T47D (cell line): ENCODE measurements around the gene LUC7L.
"Not testable (repeated sequence)": the region's sequence is repeated elsewhere in the genome, so short reads cannot be mapped to it uniquely, and the experiment has no call there.

Source experiments
- DNase-seq, 2 experiments: peaks; one replicate each; pipeline versions ENCODE4 v3.0.0 to v3.0.0-alpha.2; 2011 to 2012; ENCODE audit warnings: low read depth in 1 of 2, low spot score in 1 of 2
- JUND ChIP-seq: IDR thresholded peaks from 2 replicates; pipeline ENCODE4 v1.6.1; 2012; ENCODE audit warnings: low read depth
- in situ Hi-C: cut with HindIII; loops from 2 replicates; pipeline ENCODE4 v1.10.0; 2016; ENCODE audit warnings: low sequenced_read_pairs, low pct_unique_long_range_greater_than_20kb

The LUC7L gene

GRCh38 chr16:170788-171187 is 58.5 kb downstream of the LUC7L start:
- in situ Hi-C loops: no loop called here
- no peak for TF ChIP-seq JUND
- DNase-seq: no peak

DNA sequence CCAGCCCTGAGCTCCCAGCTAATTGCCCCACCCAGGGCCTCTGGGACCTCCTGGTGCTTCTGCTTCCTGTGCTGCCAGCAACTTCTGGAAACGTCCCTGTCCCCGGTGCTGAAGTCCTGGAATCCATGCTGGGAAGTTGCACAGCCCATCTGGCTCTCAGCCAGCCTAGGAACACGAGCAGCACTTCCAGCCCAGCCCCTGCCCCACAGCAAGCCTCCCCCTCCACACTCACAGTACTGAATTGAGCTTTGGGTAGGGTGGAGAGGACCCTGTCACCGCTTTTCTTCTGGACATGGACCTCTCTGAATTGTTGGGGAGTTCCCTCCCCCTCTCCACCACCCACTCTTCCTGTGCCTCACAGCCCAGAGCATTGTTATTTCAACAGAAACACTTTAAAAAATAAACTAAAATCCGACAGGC is 59.2 kb downstream of the LUC7L start:
- in situ Hi-C loops: not testable (repeated sequence)
- peak in 1 of 2 experiments; percentile 54 for DNase-seq

GRCh38 chr16:169014-169413 is 60.2 kb downstream of the LUC7L start:
- TF ChIP-seq JUND: no peak
- no peak for DNase-seq
- in situ Hi-C loops: no loop called here

- no peak for DNase-seq
- TF ChIP-seq JUND: no peak
- in situ Hi-C loops: no loop called here
These were observed 60.8 kb downstream of the LUC7L start for GRCh38 chr16:168424-168823.

DNA sequence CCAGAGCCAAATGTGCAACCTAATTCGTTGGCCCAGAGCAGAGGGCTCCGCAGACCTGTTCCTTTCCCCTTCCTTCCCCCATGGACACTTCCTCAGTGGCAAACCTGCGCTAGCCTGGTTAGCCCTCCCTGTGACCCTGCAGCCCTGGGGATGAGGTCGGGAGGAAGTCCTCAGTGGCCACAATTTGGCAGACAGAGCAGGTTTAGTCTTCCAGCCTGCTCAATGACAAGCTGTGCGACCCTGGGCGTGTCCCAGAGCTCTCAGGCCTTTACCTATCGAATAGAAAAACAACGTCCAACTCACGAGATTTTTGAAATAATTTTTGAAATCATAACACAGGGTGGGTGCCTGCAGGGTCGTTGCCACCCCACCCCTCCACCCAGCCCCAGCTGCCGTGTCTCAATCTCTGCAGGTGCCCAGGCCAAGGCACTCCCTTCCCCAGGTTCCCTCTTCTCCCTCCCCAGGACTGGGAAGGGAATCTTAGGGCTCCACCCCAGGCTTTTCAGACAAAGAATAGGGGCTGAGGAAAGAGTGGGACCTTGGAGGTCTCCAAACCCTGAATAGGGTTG is 62.0 kb downstream of the LUC7L start:
- no peak for DNase-seq
- TF ChIP-seq JUND: no peak
- in situ Hi-C loops: no loop called here

GRCh38 chr16:166375-167121 is 62.7 kb downstream of the LUC7L start:
- DNase-seq: no peak
- TF ChIP-seq JUND: no peak
- in situ Hi-C loops: no loop called here

GRCh38 chr16:165539-166374 is 63.5 kb downstream of the LUC7L start, which contains the start of gene HBM:
Gene HBM, plus strand, starts transcription at chr16:165978. Its CDS starts 20 bp downstream, at chr16:165998.
- in situ Hi-C loops: no loop called here
- no peak for TF ChIP-seq JUND
- DNase-seq: no peak

DNA sequence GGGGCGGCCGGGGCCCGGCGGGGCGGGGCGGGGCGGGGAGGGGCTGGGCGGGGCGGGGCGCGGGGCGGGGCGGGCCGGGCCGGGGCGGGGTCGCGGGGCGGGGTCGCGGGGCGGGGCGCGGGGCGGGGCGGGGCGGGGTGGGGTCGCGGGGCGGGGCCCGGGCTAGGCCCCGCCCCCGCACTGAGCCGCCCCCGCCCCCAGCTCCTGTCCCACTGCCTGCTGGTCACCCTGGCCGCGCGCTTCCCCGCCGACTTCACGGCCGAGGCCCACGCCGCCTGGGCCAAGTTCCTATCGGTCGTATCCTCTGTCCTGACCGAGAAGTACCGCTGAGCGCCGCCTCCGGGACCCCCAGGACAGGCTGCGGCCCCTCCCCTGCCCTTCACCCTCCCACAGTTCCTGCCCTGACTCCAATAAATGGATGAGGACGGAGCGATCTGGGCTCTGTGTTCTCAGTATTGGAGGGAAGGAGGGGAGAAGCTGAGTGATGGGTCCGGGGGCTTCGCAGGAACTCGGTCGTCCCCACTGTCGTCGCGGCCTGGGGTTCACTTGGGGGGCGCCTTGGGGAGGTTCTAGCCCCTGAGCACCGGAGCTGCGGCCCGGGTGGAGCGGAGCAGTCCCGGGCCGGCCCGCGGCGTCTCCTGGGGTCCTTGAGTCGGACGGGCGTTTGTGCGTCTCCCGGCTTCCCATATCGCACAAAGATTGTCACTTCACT is 64.3 kb downstream of the LUC7L start:
- no peak for TF ChIP-seq JUND
- no peak for DNase-seq
- in situ Hi-C loops: no loop called here

GRCh38 chr16:164134-164823 is 65.0 kb downstream of the LUC7L start:
- in situ Hi-C loops, DNase-seq: not testable (repeated sequence)

- DNase-seq, in situ Hi-C loops: not testable (repeated sequence)
These were observed 65.6 kb downstream of the LUC7L start for GRCh38 chr16:163696-164095.

- in situ Hi-C loops, DNase-seq: not testable (repeated sequence)
These were observed 66.1 kb downstream of the LUC7L start for GRCh38 chr16:163139-163538.

DNA sequence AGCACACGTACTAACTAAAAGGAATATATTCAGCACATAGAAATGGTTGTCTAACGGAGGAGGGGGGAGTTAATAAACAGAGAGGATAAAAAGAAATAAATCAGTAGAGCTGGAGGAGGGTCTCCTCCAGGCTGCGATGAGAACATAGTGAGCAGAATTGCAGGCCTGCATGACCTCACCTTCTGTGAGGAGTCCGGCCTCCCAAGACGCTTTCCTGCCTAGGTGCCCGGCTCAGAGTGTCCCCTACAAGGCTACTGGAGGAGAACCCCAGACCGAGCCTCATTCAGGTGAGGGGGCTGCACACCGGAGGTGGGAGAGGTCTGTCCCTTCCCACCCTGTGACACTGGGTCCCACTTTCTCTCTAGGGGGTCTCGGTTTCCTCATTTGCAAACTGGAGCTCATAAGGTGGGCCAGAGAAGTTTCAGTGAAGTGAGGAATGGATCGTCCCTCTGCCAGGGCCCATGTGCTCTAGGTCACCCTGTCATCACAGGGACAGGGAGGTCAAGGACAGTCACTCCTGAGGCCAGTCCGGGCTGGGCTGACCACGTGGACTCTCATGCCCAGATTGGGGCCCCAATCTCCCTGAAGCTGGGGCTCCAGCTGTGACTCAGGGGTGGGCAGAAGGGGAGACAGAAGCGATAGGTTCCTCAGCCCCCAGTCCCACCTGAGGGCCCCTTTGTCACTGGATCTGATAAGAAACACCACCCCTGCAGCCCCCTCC is 66.8 kb downstream of the LUC7L start:
- no peak for TF ChIP-seq JUND
- in situ Hi-C loops: no loop called here
- no peak for DNase-seq
